GM10266 (cell line): ENCODE results near the gene MEMO1.
A peak's percentile ranks its signal among the peaks of the same experiment; 100 is the strongest.
"Not testable (repeated sequence)": the region's sequence is repeated elsewhere in the genome, so short reads cannot be mapped to it uniquely, and the experiment has no call there.

ENCODE experiments used
- DNase-seq: peaks from one replicate; pipeline ENCODE4 v3.0.0; 2012; ENCODE audit errors: extremely low spot score
- TF ChIP-seq, protein P1 (sequence below): IDR thresholded peaks from 2 replicates; pipeline ENCODE4 v1.5.1; 2012; ENCODE audit warnings: mild to moderate bottlenecking, low read depth; ENCODE audit not compliant: control insufficient read depth, insufficient read depth; ENCODE audit errors: missing control alignments

Gene MEMO1

DNA sequence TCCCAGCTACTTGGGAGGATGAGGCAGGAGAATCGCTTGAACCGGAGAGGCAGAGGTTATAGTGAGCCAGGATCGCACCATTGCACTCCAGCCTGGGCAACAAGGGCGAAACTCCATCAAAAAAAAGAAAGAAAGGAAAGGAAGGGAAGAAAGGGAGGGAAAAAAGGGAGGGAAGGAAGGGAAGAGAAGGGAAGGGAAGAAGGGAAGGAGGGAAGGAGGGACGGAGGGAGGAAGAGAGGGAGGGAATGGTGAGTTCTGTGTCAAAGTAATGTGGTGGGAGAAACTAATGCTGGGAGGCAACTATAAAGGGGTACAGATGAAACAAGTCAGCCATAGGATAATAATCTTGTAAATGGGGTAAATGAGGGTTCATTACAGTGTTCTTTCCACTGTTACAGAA, 45.7 kb downstream of the MEMO1 start:
- DNase-seq = no peak
- TF ChIP-seq, protein P1, sequence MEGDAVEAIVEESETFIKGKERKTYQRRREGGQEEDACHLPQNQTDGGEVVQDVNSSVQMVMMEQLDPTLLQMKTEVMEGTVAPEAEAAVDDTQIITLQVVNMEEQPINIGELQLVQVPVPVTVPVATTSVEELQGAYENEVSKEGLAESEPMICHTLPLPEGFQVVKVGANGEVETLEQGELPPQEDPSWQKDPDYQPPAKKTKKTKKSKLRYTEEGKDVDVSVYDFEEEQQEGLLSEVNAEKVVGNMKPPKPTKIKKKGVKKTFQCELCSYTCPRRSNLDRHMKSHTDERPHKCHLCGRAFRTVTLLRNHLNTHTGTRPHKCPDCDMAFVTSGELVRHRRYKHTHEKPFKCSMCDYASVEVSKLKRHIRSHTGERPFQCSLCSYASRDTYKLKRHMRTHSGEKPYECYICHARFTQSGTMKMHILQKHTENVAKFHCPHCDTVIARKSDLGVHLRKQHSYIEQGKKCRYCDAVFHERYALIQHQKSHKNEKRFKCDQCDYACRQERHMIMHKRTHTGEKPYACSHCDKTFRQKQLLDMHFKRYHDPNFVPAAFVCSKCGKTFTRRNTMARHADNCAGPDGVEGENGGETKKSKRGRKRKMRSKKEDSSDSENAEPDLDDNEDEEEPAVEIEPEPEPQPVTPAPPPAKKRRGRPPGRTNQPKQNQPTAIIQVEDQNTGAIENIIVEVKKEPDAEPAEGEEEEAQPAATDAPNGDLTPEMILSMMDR = no peak

DNA sequence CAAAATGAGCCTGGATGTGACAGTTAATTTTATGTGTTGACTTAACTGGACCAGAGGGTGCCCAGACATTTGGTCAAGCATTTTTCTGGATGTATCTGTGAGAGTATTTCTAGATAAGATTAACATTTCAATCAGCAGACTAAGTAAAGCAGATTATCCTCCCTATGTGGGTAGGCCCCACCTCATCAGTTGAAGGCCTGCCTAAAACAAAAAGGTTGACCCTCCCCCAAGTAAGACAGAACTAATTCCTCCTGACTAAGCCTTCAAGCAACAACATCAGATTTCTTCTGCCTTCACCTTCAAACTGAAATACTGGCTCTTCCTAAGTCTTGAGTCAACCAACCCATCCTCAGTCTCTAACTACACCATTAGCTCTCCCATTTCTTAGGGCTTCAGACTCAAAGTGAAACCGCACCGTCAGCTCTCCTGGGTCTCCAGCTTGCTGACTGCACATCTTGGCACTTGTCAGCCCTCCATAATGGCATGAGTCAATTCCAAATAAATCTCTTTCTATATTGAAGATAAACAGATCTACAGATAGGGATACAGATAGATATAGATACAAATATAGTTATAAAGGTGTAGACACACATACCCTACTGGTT, 47.9 kb downstream of the MEMO1 start:
- TF ChIP-seq, protein P1 = no peak
- no peak for DNase-seq

DNA sequence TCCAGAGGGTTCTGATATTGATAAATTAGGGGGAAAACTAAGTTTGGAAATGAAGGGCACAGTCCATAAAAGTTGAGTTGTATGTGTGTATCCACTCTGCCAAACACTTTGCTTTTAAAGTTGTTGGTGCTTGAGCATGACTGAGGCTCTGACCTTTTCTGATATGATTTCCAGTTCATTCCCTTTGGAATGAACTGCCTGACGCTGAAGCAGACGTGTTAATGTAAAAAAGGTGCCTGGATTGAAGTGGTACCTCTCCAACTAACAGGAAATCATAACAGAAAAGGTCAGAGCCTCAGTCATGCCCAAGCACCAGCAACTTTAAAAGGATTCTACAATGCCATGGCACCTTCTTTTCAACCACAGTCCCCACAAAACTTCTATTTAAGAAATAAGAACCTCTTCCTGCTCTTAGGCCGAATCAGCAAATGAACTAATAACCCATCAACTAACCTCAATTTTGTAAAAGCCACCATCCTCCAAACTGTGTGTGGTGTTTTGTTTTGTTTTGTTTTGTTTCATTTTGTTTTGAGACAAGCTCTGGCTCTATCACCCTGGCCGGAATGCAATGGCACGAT, 52.6 kb downstream of the MEMO1 start:
- TF ChIP-seq, protein P1 = no peak
- DNase-seq = no peak

DNA sequence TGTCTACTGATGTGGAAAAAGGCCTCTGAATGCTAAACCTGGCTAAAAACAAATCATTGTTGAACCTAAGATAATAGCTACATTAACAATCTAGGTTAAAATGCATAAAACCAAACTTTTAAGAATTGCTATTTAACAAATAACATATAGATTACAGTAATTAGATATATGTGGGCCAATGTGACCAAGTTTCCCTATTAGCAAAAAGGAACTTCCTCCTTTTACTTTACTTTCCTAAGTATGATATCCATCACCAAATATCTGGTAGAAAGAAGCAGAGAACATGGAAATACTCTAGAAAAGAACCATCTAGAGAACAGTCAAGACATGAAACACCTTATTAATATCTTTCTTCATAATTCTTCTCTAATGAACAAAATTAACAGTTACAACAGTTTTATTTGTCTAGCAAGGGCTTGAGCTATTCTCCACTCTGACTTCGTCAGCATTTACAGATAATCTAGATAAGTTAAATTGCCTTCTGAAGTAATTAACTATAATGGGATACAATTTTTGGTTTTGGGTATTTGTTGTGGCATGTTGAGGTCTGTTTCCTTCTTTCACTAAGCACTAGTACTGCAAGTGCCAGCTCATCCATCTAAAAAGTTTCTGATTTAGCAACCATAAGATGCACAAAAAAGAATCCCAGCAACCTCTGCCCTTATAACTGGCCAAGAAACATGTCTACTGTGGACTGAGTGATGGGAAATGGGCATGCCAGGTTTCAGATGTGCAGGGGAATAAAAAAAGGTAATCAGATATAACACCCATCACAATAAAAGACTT, 53.3 kb downstream of the MEMO1 start:
- DNase-seq = no peak
- TF ChIP-seq, protein P1 = no peak

DNA sequence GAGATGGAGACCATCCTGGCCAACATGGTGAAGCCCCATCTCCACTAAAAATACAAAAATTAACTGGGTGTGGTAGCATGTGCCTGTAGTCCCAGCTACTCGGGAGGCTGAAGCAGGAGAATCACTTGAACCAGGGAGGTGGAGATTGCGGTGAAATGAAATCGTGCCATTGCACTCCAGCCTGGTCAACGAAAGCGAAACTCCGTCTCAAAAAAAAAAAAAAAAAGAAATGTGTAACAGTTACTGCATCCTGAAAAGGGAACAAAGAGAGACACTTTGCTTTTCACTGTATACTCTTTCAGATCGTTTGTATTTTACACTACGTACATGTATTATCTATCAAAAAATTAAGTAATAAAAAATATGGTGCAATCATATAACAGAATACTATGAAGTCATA, 53.9 kb downstream of the MEMO1 start:
- peak; percentile 14 for DNase-seq

DNA sequence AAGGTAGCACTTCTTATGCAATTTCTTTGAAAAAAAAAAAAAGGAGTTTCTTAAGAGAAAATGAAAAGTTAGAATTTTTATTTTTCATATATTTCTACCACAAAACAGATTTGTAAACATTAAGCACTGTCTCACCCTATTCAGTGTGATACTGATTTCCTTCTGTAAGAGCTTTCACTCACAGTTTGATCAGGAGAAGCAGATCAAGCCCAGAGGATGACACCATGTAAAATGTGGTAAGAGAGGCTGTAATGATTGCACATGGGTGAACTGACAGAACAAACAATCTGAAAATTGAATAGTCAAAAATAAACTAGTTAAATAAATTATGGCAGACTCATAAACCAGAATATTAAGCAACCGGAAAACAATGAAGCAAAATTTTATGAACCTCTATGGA, 54.5 kb downstream of the MEMO1 start:
- no peak for DNase-seq
- TF ChIP-seq, protein P1 = no peak

DNA sequence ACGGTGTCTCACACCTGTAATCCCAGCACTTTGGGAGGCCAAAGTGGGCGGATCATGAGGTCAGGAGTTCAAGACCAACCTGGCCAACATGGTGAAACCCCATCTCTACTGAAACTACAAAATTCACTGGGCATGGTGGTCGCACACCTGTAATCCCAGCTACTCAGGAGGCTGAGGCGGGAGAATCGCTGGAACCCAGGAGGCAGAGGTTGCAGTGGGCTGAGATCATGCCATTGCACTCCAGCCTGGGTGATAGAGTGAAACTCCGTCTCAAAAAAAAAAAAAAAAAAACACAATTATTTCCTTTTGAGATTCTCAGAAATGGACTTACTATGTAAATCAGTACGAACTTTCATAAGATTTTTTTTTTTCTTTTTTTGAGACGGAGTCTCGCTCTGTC, 57.7 kb downstream of the MEMO1 start:
- DNase-seq = not testable (repeated sequence)

DNA sequence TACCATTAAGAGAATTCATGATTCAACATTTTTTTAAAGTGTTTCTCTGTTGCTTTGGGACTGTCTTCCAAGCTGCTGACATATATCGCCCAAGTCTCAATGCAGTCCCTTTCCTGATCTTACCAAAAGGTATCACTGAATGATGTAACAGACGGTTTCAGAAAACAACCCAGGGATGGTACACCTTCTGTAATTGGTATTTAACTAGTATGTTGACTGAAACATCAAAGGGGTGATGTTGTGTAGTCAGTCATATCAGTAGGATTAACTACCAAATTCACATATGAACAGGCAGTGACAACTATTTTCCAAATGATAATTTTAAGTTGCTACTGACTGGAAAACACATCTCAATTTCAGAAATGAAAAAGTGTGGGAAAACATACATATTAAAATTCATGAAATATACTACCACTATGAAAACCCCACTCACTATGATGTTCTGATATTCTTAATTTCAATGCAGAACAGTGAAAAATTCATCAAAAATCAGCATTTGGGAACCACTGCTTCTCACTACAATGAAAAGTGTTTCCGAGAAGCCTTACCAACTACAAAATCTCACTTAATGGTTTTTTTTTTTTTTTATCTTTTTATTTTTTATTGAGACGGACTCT, 59.8 kb downstream of the MEMO1 start:
- DNase-seq = no peak
- TF ChIP-seq, protein P1 = no peak
